NCI-H2227 treated with DMSO at 0.1 percent for 48 hours (cell line): ENCODE results near the gene TEX44.

ENCODE experiments used
- DNase-seq: peaks from one replicate; lab custom pipeline; 2025; lab: John Stamatoyannopoulos, UW

Gene TEX44

DNA sequence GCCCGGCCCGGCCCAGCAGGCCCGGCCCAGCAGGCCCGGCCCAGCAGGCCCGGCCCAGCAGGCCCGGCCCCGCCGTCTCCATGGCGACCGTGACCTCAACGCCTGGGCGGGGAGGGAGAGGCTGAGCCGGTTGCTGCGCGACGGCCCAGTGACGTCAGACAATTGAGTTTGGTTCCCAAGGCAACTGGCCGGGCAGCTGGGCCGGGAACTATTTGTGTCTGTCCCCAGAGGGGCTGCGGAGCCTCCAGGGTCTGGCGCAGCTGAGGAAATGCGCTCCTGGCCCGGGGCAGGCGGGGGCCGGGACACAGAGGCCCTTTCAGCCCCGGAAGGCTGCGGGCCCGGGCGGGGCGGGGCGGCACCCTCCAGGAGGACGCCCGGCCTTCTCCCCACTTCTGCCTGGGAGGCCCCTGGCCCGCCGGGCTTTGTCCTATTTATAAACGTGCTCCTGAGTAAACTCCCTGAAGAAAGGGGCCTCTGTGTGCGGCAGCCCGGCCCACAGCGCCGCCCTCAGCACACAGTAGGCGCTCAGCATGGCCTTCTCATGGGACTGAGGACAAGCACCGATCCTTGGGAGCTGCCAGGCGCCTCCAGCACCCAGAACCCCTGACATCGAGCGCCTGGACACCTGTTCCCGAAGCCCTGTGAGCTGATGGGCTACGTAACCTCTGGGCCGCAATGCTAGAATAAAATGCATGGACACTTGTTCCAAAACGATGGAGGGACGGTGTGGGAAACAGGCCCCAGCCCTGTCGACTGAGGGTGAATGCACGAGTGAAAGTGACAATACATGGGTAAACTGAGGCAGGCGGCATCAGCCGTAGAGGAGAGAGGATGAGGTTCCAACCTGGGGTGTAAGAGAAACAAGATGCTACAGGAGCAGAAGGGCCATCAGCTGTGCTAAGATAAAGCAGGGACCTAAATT lies 12.3 kb downstream of the TEX44 start:
- DNase-seq = peak; percentile 93

DNA sequence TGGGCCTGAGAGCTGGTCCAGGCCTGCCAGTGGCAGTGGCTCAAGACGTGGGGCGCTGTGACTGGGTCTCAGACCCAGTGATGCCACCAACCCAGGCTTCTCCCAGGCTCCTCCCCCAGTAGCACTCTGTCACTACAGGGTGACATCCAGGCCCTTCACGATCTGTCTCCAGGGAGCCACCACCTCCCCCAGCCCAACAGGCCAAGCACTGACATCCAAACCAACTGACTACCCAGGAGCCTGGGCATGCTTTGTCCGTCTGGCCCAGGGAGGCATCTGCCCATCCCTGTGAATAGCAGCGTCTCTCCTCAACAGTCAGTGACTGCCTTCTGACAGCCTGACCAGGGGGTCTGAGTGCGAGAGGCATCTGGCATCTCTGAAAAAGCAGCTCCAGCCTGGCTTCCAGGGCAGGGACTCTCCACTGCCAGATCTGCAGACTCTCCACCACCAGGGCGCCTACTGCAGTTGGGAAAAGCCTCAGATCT lies 13.0 kb downstream of the TEX44 start:
- no peak for DNase-seq

DNA sequence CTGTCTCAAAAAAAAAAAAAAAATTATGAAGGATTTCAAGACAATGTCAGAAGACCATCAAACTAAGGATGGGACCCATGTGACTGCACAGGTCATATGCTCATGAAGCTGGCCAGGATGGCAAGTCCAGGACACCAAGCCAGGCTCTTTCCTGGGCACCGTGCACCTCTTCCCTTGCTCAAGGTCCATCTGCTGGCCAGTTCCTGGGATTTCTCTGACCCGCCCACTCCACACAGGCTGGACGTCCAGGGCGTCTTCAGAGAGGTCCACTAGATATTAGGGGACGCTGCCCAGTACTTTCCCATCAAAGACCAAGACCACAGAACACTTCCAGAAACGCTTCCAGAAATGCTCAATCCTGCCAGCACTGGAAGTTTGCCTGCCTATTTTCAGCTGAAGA lies 14.3 kb downstream of the TEX44 start:
- no peak for DNase-seq

DNA sequence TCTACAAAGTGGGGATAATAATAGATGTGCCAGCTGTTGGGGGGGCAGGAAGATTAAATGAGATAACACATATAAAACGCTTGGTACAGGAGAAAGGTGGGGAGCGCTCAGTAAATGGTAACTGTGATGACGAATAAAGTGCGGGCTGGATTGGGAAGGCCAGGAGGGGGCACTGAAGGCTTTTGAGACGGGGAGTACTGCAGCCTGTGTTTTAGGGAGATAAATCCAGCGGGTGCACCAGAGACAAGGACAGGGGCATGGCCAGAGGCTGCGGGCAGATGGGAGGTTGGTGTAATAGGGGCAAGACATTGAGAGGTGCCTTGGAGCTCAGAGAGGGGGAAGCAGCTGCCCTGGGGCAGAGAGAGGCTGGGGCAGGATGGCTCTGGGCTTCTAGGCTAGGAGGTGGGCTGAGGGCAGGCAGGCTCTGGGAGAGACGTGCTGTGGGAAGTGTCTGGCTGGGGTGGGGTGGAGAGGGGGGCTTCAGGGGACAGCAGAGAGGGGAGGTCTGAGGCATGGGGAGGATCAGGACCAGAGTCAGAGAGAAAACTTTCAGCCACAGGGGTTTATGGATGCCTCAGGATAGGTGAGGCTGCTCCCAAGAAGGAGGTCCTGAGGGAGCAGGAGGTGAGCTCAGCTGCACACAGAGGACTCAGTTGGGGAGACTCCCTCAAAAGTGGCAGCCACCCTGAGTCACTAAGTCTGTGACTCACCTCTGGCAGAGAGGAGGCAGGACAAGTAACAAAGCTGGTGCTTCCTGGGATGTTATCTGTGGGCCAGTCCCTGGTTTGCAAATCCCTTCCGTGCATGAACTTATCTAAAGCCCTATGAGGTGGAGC lies 18.8 kb downstream of the TEX44 start:
- no peak for DNase-seq

DNA sequence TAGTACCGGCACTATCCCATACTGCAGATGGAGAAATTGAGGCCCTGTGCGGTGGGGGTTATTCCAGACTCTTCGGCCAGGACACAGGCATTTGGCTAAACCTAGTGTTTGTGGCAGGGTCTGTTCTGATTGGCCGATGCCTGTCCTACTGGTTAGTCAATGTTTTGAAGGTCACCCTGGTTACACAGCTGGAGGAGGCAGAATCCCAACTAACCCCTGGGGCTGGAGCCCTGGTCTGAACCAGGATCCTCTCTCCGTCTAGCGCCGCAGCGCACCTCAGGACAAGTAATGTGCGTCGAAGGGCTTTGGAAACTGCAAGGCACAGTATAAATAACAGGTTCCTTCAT lies 19.4 kb downstream of the TEX44 start:
- no peak for DNase-seq

DNA sequence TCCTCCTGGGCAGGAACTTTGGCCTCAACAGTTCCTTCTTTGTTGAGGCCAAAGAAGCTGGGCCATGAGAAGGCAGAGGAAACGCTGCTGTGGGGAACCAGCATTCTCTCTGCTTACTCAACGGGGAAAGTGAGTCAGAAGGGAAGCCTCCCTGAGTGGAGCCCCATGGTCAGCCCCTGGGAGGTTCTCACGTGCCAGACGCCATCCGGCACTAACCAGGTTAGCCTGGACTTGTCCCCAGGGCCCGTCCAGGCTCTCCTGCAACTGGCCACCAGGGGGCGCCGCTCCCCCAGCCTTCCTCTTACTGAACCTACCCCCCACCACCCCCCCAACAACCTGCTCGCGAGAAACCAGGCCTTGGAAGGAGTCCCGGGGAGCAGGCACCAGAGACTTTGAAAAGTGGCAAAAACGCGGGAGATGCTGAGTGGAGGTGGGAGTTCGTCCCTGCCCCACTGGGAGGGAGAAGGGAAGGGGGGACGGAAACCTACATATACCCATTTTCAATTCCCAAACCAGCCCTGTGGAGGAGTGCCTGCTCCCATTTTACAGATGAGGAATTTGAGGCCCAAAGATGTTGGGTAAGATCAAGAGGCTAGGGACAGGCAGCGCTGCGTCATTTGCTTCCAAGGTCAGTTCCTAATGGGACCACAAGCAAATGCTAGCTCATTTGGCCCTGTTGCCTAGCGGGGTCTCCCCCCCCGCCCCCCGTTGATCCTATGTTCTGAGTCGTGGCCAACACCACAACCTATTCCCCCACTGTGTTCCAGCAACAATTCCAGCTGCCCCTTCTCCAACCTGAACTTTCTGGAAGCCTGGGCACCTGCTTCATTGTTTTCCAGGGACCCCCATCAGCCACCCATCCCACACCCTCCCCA lies 20.0 kb downstream of the TEX44 start:
- peak; percentile 74 for DNase-seq

DNA sequence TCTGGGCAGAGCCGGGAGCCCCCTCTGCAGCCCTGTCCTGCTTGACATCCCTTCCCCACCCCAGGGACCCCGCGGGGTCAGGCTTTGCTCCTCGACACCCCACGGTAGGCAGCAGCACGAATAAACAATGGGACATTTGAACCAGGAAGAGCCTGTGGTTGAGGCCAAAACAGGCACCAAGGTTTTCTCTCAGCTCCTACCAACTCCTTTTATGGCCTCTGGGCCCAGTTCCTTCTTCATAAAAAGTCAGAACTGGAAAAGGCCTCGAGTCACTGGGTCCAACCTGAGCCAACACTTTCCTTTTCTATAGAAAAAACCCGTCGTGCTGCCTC lies 20.6 kb downstream of the TEX44 start:
- DNase-seq = no peak

DNA sequence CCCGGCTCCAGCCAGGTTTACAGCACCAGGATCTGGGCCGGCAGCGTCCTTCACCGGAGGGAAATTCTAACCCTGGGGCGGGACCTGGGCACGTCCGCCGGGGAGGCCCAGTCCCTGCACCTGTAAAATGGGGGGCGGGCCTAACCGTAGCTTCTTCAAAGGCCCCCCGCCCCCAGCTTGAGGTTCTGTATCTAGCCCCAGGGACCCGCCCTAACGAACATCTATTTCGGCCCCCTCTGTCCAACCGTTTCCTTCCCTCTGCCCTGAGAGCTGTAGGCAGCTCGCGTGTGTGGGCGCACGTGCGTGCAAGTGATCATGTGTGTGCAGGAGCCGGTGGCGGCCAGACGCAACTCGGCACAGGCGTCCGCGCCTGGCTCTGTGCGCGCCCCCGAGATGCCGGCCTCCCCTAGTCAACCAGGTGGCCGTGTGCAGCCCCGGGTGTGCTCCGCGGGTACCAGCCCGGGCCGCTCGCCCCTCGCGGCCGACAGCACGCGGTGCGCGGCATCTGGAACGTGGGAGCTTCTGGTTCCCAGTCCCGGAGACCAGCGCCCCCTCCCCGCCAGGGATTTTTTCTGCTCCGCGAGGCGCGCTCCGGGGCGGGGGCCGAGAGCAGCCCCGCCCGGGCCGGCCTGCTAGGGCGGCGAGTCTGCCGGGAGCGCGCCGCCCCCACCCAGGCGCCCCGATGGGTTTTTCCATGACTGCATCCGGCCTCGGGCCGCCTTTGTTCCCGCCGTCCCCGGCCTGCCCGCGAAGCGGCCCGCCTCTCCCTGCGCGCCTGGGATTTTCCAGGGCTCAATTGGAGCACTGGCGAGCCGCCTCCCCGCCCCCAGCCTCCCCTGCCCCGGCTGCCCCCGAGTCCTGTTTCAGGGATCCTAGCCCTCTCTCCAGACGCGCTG lies 21.2 kb downstream of the TEX44 start:
- DNase-seq = peak; percentile 40

DNA sequence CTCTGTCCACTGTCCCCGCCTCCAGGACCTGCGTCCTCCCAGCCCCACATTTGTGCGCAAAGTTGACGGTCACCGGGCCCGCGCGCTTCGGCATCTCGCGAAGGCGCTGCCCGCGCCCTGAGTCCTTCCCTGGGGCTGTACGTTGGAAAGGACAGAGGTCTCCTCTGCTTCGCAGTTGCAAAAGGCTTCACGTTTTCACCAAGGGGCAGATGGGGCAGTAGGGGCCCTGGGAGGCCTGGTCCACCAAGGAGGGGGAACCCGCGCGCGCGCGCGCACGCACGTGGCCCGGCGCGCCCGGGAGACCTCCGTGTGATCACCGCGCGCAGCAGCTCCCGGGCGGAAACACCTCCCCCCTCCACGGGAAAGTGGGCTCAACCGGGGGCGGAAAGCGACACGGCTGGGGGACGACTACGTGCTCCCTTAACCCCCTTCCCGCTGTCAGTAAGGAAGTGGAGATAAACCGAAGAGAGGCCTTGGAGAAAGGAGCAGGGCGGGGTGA lies 21.9 kb downstream of the TEX44 start:
- DNase-seq = no peak

DNA sequence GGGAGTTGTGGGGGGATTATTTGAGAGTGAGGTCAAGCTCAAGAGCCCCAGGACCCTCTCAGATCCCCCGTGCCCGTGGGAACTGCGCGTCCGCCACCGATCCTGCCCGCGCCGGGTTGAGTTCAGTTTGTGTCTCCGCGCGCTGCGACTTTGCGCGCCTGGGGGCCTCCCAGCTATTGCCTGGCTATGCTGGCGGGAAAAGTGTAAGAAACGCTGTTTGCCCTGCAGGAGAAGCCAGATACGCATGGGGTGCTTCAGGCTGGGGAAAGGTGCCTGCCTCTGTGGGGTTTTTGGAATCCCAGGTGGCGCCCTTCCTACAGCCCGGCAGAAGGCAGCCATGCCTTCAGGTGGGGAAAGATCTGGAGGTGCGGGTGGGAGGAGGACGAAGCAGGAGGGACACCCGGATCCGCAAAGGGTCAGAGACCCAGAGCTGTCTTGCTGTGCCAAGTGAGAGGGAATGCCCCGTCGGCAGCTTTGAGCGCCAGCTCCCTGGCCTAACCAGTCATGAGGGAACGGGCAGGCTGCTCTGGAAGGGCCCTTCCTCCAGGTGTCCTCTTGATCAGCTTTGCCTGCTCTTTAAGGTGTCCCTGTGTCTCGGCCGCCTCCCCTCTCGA lies 22.5 kb downstream of the TEX44 start:
- no peak for DNase-seq

DNA sequence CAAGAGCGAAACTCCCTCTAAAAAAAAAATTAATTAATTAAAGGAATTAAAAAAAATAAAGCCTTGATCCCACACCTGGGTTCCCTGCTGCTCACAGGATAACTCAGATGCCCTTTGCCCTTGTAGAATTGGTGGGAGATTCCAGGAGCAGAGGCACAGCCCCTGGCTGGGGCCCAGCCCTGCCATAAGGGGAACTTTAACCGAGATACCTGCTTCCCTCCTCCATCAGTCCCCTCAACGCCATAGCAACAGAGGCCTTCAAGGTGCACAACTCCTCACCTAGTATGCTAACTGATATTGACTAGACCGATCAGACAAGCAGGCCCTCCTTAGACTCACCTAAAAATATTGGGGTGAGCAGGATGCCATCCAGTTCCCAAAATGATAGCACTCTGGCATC lies 23.6 kb downstream of the TEX44 start:
- no peak for DNase-seq

DNA sequence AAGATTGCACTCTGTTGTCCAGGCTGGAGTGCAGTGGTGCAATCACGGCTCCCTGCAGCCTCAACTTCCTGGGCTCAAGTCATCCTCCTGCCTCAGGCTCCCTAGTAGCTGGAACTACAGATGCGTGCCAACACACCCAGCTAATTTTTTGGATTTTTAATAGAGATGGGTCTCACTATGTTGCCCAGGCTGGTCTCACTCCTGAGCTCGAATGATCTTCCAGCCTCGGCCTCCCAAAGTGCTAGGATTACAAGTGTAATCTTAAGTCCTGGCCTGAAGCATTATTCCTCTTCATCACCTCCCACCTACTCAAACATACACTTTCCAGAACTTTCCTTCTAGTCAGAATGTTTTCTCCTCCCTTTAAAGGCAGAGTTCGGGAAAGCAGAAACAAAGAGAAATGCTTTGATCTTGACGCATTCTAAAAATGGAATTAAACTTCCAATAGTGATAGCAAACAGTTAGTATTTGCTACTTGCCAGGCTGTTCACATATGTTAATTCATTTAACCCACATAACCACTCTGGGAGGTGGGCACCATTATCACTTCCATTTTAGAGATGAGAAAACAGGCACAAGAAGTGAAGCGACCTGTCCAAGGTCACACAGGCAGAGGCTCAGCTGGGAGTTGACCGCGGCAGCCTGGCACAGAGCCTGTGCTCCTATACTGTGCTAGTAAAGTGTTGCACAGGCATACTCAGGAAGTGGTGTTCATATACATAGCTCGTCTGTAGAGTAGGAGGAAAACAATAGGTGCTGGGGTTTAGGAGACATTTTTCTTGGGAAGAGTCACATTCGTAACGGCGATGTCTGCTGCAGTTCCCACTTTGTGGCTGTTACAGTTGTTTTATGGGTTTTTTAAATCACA lies 24.6 kb downstream of the TEX44 start:
- no peak for DNase-seq

DNA sequence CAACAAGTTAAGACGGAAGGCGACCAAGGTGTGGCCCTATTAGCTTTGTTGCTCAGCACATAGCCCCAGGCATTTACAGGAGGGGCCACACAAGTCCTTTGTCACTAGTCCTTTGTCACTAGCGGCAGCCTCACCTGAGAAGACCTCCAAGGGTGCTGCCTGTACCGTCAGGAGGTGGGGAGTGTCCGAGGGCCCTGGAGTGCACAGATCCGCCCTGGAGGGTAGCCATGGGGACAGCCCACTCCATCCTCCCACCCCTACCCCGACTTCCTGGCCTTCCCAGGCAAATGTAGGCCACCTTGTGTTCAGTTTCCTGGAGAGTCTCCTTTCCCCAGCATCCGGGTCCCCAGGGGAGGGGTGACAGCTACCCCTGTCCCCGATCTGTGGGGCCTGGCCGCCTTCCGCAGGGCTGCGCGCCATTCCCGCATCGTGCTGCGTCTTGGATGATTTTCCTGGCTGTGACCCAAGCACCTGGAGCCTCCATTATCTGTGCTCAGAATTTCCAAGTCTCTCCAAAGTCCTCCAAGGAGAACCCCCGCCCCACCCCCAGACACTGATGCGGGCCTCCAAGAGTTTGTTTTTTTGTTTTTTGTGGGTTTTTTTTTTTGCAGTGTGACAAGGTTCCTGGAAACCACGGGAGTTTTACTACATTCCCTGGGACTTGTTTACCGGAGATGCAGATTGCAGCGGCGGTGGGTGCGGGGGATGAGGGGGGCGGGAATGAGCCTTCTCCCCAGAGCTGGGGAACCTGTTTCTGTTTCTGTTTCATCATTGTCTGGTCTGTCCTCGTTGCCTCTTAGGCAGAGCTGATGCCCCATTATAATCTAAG lies 28.6 kb downstream of the TEX44 start:
- DNase-seq = peak; percentile 43

DNA sequence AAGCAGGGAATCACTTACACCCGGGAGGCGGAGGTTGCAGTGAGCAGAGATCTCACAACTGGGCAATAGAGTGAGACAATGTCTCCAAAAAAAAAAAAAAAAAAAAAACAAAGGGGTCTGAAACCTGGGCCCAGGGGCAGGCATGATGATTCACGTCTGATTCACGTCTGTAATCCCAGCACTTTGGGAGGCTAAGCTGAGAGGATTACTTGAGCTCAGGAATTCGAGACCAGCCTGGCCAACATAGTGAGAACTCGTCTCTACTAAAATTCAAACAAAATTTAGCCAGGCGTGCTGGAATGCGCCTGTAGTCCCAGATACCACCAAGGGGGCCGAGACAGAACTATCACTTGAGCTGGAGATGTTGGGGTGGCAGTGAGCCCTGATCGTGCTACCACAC lies 30.3 kb downstream of the TEX44 start:
- DNase-seq = no peak

DNA sequence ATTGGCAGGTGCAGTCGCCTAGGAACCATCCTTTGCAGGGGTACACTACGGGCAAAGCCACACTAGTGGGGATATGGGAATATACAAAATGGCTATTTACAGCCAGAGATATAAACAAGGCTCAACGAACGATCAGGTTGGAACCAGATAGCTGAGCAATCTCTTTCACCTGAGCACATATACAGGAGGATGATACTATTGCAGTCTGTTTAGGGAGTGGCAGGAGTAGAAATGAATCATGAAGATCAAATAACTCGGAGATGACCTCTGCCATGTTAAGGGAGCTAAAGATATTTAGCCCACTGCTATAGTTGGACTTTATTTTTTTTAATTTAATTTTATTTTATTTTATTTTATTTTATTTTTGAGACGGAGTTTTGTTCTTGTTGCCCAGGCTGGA lies 33.8 kb downstream of the TEX44 start:
- DNase-seq = no peak

DNA sequence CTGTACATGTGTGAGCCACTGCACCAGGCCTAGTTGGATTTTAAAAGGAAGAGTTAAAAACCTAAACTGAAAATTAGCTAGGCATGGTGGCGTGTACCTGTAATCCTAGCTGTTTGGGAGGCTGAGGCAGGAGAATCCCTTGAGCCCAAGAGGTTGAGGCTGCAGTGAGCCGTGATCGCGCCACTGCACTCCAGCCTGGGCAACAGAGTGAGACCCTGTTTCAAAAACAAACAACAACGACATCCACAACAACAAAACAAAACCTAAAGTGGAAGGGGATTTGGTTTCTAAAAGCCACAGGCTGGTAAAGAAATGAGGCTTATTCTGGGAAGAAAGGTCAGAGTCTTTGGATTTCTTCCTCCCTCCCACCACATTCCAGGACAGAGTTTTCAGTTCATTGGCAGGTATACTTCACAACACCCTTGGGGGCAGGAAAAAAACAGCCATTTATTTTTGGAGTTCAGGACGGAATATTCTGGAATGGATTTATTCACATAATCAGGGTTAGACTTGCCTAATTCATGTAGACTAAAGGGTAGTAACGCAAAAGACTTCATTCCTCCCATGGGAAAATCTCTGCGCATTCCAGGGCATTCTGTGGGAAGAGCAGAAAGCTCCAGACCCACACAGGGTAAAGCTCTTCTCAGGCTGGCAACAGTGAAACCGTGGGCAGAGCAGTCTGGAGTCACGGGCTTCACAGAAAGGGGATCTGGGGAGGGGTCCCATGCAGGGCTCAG lies 34.9 kb downstream of the TEX44 start:
- no peak for DNase-seq

DNA sequence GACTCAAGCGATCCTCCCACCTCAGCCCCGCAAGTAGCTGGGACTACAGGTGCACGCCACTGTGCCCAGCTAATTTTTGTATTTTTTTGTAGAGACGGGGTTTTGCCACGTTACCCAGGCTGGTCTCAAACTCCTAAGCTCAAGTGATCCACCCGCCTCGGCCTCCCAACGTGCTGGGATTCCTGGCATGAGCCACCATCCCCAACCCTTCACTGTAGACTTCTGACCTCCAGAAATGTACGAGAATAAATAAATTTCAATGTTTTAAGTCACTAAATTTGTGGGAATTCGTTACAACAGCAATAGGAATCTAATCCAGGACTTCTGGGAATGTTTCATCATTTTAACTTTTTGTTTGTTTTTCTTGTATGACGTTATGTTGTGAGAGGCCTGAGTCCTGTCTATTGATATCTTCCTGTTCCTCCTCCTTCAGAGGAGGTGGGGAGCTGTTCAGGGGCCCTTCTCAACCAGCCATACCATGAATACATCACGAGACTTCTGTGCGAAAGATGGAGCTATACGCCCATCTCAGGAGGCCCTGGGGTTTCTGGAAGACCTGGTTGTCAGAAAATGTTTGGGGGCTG lies 40.0 kb downstream of the TEX44 start:
- DNase-seq = no peak
